SU-DHL-6 (cell line): ENCODE results near the gene CYP2J2.
A peak's percentile ranks its signal among the peaks of the same experiment; 100 is the strongest.
"Not testable (repeated sequence)": the region's sequence is repeated elsewhere in the genome, so short reads cannot be mapped to it uniquely, and the experiment has no call there.

Experiments
- H2AFZ ChIP-seq: fragments of 200-600 bp; sonication (generic); 2 replicates; pipeline ENCODE4 v1.6.1; 2014; ENCODE audit warnings: low read depth, mild to moderate bottlenecking, moderate library complexity, mixed read lengths, antibody characterized with exemption, low read length; ENCODE audit not compliant: severe bottlenecking
- H3F3A ChIP-seq: fragments of 200-600 bp; shearing (Covaris generic); 2 replicates; pipeline ENCODE4 v1.6.0; 2016; ENCODE audit warnings: antibody characterized with exemption, mild to moderate bottlenecking; ENCODE audit not compliant: insufficient read depth
- H3K27ac ChIP-seq: fragments of 200-600 bp; sonication (generic); 2 replicates; pipeline ENCODE4 v1.5.1; 2016; ENCODE audit warnings: low read depth, mild to moderate bottlenecking, low read length, moderate library complexity, mixed read lengths
- H3K27me3 ChIP-seq: fragments of 200-600 bp; sonication (generic), shearing (Covaris generic); 2 replicates; pipeline ENCODE4 v1.6.0; 2014; ENCODE audit warnings: mild to moderate bottlenecking, low read length
- H3K36me3 ChIP-seq: fragments of 200-600 bp; sonication (generic); 2 replicates; pipeline ENCODE4 v1.6.1; 2014; ENCODE audit warnings: mild to moderate bottlenecking, low read length, mixed read lengths
- H3K4me2 ChIP-seq: fragments of 300-600, 200-600 bp; shearing (Covaris generic), sonication (generic); 2 replicates; pipeline ENCODE4 v1.6.0; 2014; ENCODE audit warnings: low read length, low read depth, mild to moderate bottlenecking; ENCODE audit not compliant: poor library complexity, severe bottlenecking
- H3K4me3 ChIP-seq: fragments of 200-600 bp; sonication (generic); 2 replicates; pipeline ENCODE4 v1.5.1; 2014; ENCODE audit warnings: antibody characterized with exemption, low read length, mild to moderate bottlenecking, mixed read lengths; ENCODE audit not compliant: insufficient read depth, poor library complexity, severe bottlenecking
- H3K79me2 ChIP-seq: fragments of 200-600 bp; sonication (generic); 2 replicates; pipeline ENCODE4 v1.6.1; 2014; ENCODE audit warnings: mild to moderate bottlenecking, low read length, moderate library complexity; ENCODE audit not compliant: insufficient read depth
- H3K9ac ChIP-seq: fragments of 200-600 bp; sonication (generic); 2 replicates; pipeline ENCODE4 v1.7.0; 2014; ENCODE audit warnings: mild to moderate bottlenecking, low read length
- H3K9me2 ChIP-seq: fragments of 200-600 bp; sonication (generic); replicated peaks from 2 replicates; pipeline ENCODE4 v1.6.1; 2014; ENCODE audit warnings: low read length; ENCODE audit not compliant: insufficient read depth
- H3K9me3 ChIP-seq: fragments of 200-600 bp; sonication (generic); 2 replicates; pipeline ENCODE4 v1.6.1; 2014; ENCODE audit warnings: low read length, mixed read lengths; ENCODE audit not compliant: insufficient read depth
- H4K20me1 ChIP-seq: fragments of 200-600 bp; sonication (generic); 2 replicates; pipeline ENCODE4 v1.6.1; 2014; ENCODE audit warnings: low read depth, mild to moderate bottlenecking, antibody characterized with exemption, low read length, moderate library complexity, mixed read lengths
- EZH2phosphoT487 ChIP-seq: fragments of 200-600 bp; sonication (generic), shearing (Covaris generic); conservative IDR thresholded peaks from 2 replicates; pipeline ENCODE4 v1.6.1; 2018; ENCODE audit warnings: mild to moderate bottlenecking, antibody characterized with exemption, low read length, moderate library complexity, mixed read lengths
- TF ChIP-seq, protein P1 (sequence below): fragments of 200-600 bp; sonication (generic); IDR thresholded peaks from one replicate; pipeline ENCODE4 v1.5.1; 2017; ENCODE audit warnings: antibody characterized with exemption, mild to moderate bottlenecking, low read length, moderate library complexity; ENCODE audit not compliant: insufficient read depth, poor library complexity, severe bottlenecking

The CYP2J2 gene

DNA sequence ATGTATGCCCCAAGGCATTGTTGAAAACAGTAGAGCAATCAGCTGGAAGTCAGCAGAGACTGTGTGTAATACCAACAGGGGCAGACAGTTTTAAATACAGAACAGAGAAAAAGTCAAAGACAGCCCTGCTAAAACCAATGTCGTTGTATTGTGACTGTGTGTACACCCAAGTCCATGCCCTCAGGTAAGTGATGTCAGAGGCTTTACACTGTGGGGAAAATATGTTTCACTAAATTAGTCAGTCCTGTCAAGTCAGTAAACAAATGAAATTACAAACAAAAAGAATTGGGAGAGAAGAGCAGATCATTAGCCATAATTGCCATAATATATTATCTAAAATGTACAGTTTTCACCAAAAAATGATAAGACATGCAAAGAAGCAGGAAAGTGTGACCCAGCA lies 2.4 kb upstream of the CYP2J2 start:
- no peak for TF ChIP-seq EZH2phosphoT487
- TF ChIP-seq, protein P1, sequence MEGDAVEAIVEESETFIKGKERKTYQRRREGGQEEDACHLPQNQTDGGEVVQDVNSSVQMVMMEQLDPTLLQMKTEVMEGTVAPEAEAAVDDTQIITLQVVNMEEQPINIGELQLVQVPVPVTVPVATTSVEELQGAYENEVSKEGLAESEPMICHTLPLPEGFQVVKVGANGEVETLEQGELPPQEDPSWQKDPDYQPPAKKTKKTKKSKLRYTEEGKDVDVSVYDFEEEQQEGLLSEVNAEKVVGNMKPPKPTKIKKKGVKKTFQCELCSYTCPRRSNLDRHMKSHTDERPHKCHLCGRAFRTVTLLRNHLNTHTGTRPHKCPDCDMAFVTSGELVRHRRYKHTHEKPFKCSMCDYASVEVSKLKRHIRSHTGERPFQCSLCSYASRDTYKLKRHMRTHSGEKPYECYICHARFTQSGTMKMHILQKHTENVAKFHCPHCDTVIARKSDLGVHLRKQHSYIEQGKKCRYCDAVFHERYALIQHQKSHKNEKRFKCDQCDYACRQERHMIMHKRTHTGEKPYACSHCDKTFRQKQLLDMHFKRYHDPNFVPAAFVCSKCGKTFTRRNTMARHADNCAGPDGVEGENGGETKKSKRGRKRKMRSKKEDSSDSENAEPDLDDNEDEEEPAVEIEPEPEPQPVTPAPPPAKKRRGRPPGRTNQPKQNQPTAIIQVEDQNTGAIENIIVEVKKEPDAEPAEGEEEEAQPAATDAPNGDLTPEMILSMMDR: no peak
- Histone ChIP-seq H3K9me3 (no peaks in the 10 kb centered on the region), H4K20me1 (no peaks in the 10 kb centered on the region), H3K36me3 (no peaks in the 10 kb centered on the region), H3K27me3 (no peaks in the 10 kb centered on the region; the same call in 1 of the 2 replicates), H3K27ac (no peak overlapping the region), H3K4me2 (no peak overlapping the region), H3F3A (no peaks in the 10 kb centered on the region), H2AFZ (no peak overlapping the region), H3K4me3 (no peak overlapping the region), H3K9ac (no peak overlapping the region), H3K79me2 (no peaks in the 10 kb centered on the region), H3K9me2 (no peaks in the 10 kb centered on the region)

DNA sequence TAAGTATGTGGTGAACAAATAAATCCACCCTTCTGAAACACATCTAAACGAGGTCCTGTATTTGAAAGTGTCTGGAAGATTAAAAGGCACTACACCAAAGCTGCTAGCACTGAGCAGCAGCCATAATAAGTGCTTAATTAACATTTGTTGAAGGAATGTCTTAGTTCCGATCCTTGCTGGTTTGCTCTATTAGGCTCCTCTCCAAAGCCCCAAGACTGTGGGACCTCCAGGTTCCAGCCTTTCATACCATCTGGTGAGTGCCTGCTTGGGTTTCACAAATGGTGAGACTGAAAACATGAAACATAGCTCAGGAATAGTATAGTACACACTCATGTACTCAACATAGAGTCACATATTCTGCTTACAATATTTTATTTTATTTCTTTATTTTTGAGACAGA lies 640 bp upstream of the CYP2J2 start:
- no peaks in the 10 kb centered on the region for H4K20me1 ChIP-seq
- no peak overlapping the region for H3K9ac ChIP-seq
- H3K4me2 ChIP-seq: peak overlapping the region; percentile 80
- no peak overlapping the region for H3K4me3 ChIP-seq
- no peaks in the 10 kb centered on the region; the same call in 1 of the 2 replicates for H3K27me3 ChIP-seq
- no peaks in the 10 kb centered on the region for H3K36me3 ChIP-seq
- no peak for TF ChIP-seq EZH2phosphoT487
- TF ChIP-seq, protein P1: no peak
- no peak overlapping the region for H3K27ac ChIP-seq
- H2AFZ ChIP-seq: no peak overlapping the region
- no peaks in the 10 kb centered on the region for H3K9me2 ChIP-seq
- H3F3A ChIP-seq: no peaks in the 10 kb centered on the region
- H3K79me2 ChIP-seq: no peaks in the 10 kb centered on the region
- no peaks in the 10 kb centered on the region for H3K9me3 ChIP-seq

DNA sequence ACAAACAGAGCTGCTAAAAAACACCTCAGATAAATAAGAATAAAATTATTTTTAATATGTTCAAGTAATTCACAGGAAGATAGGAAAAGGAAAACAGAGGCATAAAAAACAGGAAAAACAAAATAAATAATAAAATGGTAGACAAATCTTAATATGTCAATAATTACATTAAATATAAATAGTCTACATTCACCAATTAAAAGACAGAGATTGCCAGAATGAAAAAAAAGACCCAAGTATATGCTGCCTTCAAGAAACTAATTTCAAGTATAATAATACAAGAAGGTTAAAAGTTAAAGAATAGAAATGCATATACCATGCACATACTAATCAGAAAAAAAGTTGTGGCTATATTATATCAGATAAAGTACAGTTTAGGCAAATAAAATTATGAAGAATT lies 1.9 kb downstream of the CYP2J2 start:
- no peaks in the 10 kb centered on the region for H4K20me1 ChIP-seq
- no peaks in the 10 kb centered on the region for H3F3A ChIP-seq
- H3K4me3 ChIP-seq: no peak overlapping the region
- no peak overlapping the region for H3K4me2 ChIP-seq
- no peaks in the 10 kb centered on the region for H3K9me2 ChIP-seq
- H3K27me3 ChIP-seq: no peaks in the 10 kb centered on the region; the same call in 1 of the 2 replicates
- H2AFZ ChIP-seq: no peak overlapping the region
- no peaks in the 10 kb centered on the region for H3K36me3 ChIP-seq
- H3K9me3 ChIP-seq: no peaks in the 10 kb centered on the region
- no peak overlapping the region for H3K27ac ChIP-seq
- H3K79me2 ChIP-seq: no peaks in the 10 kb centered on the region
- TF ChIP-seq, protein P1: no peak
- no peak for TF ChIP-seq EZH2phosphoT487
- H3K9ac ChIP-seq: no peak overlapping the region

DNA sequence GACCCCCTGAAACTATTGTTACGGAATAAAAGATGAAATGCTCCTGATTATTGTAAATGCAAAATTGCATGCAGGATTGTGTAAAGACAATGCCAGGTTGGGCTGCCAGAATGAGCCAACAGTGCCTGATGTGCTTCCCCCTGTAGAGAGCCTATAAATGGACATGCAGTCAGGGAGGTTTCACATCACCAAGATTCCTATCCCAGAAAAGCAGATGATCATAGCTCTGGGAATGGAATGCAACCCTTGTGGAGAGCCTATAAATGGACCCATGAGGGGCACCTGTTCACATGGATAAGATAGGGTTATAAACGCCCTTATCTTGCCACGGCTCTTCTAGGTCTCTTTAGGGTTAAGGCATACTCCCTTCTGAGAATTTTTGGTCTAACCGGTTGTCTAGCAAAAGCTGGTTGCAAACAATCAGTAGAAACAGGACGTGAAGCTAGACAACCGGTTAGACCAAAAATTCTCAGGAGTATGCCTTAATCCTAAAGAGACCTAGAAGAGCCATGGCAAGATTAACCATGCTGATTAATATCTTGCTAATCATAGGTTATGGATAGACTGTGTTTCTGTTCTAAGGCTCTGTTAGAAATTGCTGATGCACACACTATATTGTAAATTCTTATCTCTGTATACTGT lies 5.2 kb downstream of the CYP2J2 start:
- H3K27me3 ChIP-seq, H3K9ac ChIP-seq, H2AFZ ChIP-seq, H3K9me3 ChIP-seq, H3K79me2 ChIP-seq, H3K4me2 ChIP-seq, H3K27ac ChIP-seq, H3K36me3 ChIP-seq, H3K9me2 ChIP-seq, H3K4me3 ChIP-seq, H3F3A ChIP-seq, H4K20me1 ChIP-seq: not testable (repeated sequence)
